CD14-positive monocyte (primary cell): ENCODE data around the gene C22orf23. TPM values are rescaled to one million over a fixed set of nuclear protein-coding genes. Genes with fewer than 3 reads are reported as not detected.

ENCODE experiments used
- DNase-seq, 3 donors: peaks; one replicate each; pipeline ENCODE4 v3.0.0-alpha.2; 2011 to 2022
- H2AFZ ChIP-seq: 2 replicates; pipeline ENCODE4 v1.6.0; 2012; ENCODE audit warnings: mild to moderate bottlenecking, low read depth, low read length, inconsistent platforms; ENCODE audit not compliant: insufficient read depth, poor library complexity, severe bottlenecking
- H3K27ac ChIP-seq, 2 donors: 1 replicate in 1 of 2; 2 replicates in 1 of 2; pipeline ENCODE4 v1.5.1; 2012 to 2013; ENCODE audit warnings: low read length in 2 of 2, control low read depth in 1 of 2, inconsistent platforms in 1 of 2, low read depth in 1 of 2, mild to moderate bottlenecking in 1 of 2
- H3K27me3 ChIP-seq, 2 donors: one replicate each; pipeline versions ENCODE4 v1.6.0 to v1.6.1; 2011 to 2013; ENCODE audit warnings: low read length in 2 of 2; ENCODE audit not compliant: control insufficient read depth in 2 of 2, insufficient read depth in 2 of 2
- H3K36me3 ChIP-seq, 2 donors: replicated peaks in 1 of 2; 1 replicate in 1 of 2; 2 replicates in 1 of 2; pipeline versions ENCODE4 v1.5.1 to v1.6.1; 2012 to 2013; ENCODE audit warnings: low read length in 2 of 2, control low read depth in 1 of 2, inconsistent platforms in 1 of 2, mild to moderate bottlenecking in 1 of 2; ENCODE audit not compliant: insufficient read depth in 2 of 2, control insufficient read depth in 1 of 2
- H3K4me1 ChIP-seq, 2 donors: 1 replicate in 1 of 2; 2 replicates in 1 of 2; pipeline versions ENCODE4 v1.5.1 to v1.6.1; 2012 to 2013; ENCODE audit warnings: low read length in 2 of 2, control low read depth in 1 of 2, inconsistent platforms in 1 of 2, mild to moderate bottlenecking in 1 of 2, moderate library complexity in 1 of 2; ENCODE audit not compliant: insufficient read depth in 2 of 2, control insufficient read depth in 1 of 2
- H3K4me2 ChIP-seq: replicated peaks from 2 replicates; pipeline ENCODE3; 2012; ENCODE audit warnings: low read length, moderate library complexity, mild to moderate bottlenecking; ENCODE audit not compliant: poor library complexity, severe bottlenecking; ENCODE audit errors: extremely low read depth
- H3K4me3 ChIP-seq, 3 experiments: fragments of 200-600 bp in 1 of 3; sonication (generic) in 1 of 3; replicated peaks in 1 of 3; 1 replicate in 2 of 3; 2 replicates in 1 of 3; pipeline ENCODE4 v1.5.1; 2011 to 2013; ENCODE audit warnings: low read length in 3 of 3, mild to moderate bottlenecking in 3 of 3, control low read depth in 2 of 3, low read depth in 2 of 3, inconsistent platforms in 1 of 3, moderate library complexity in 1 of 3
- H3K79me2 ChIP-seq: 2 replicates; pipeline ENCODE4 v1.6.0; 2012; ENCODE audit warnings: mild to moderate bottlenecking, control low read depth, inconsistent platforms, low read length, moderate library complexity; ENCODE audit not compliant: insufficient read depth
- H3K9ac ChIP-seq: 2 replicates; pipeline ENCODE4 v1.6.0; 2017; ENCODE audit warnings: low read length, mild to moderate bottlenecking; ENCODE audit not compliant: insufficient read depth, poor library complexity, severe bottlenecking
- H3K9me3 ChIP-seq, 2 donors: replicated peaks in 1 of 2; 1 replicate in 1 of 2; 2 replicates in 1 of 2; pipeline versions ENCODE4 v1.5.1 to v1.6.1; 2012 to 2013; ENCODE audit warnings: low read length in 2 of 2, control low read depth in 1 of 2; ENCODE audit not compliant: control insufficient read depth in 1 of 2, insufficient read depth in 1 of 2
- H4K20me1 ChIP-seq: 2 replicates; pipeline ENCODE4 v1.6.0; 2012; ENCODE audit warnings: mild to moderate bottlenecking, low read length, control low read depth, moderate library complexity; ENCODE audit not compliant: insufficient read depth
- H3K27ac Mint-ChIP-seq, 7 donors: one replicate each; pipeline ENCODE4 v1.8.0; 2020; ENCODE audit warnings: mild to moderate bottlenecking in 7 of 7, mixed read lengths in 7 of 7, moderate library complexity in 6 of 7, inconsistent platforms in 2 of 7
- H3K27me3 Mint-ChIP-seq, 3 donors: one replicate each; pipeline ENCODE4 v1.8.0; 2021 to 2022; ENCODE audit warnings: low read depth in 3 of 3, mild to moderate bottlenecking in 3 of 3, mixed read lengths in 3 of 3, moderate library complexity in 3 of 3, inconsistent platforms in 1 of 3
- H3K36me3 Mint-ChIP-seq, 2 donors: one replicate each; pipeline ENCODE4 v1.8.0; 2020; ENCODE audit warnings: mixed read lengths in 2 of 2, inconsistent platforms in 1 of 2, mild to moderate bottlenecking in 1 of 2
- H3K4me1 Mint-ChIP-seq: one replicate; pipeline ENCODE4 v1.8.0; 2020; ENCODE audit warnings: mild to moderate bottlenecking, mixed read lengths
- H3K4me3 Mint-ChIP-seq, 2 donors: one replicate each; pipeline ENCODE4 v1.8.0; 2020; ENCODE audit warnings: mild to moderate bottlenecking in 2 of 2, mixed read lengths in 2 of 2, moderate library complexity in 1 of 2
- H3K9me3 Mint-ChIP-seq, 7 donors: one replicate each; pipeline ENCODE4 v1.8.0; 2020 to 2022; ENCODE audit warnings: mixed read lengths in 7 of 7, mild to moderate bottlenecking in 6 of 7, moderate library complexity in 6 of 7, inconsistent platforms in 2 of 7
- WGBS: methylation state at CpG from one replicate; pipeline ENCODE4 v1.1.5; 2013; ENCODE audit warnings: missing lambda C conversion rate; ENCODE audit not compliant: insufficient coverage; 5-methylcytosine and 5-hydroxymethylcytosine counted together
- intact Hi-C, 2 donors: fragments of 100-400 bp; cut with micrococcal nuclease; formaldehyde crosslinking; loops; one replicate each; pipeline versions ENCODE4 v1.15.0 to v1.15.1; 2023
- polyA plus RNA-seq, 3 donors: library from polyadenylated mRNA; depleted of rRNA in 1 of 3; unstranded in 2 of 3; stranded (reverse) in 1 of 3; fragments of 300-500 nt in 2 of 3; fragments of >200 nt in 1 of 3; fragmentation: Illumina TruSeq in 2 of 3; gene quantifications; 1 replicate in 2 of 3; 2 replicates in 1 of 3; pipeline ENCODE4 v1.2.3, GENCODE V29; 2012 to 2021
- TF ChIP-seq, protein P1 (sequence below): fragments of 200-600 bp; IDR thresholded peaks from one replicate; pipeline ENCODE4 v1.8.0; 2022; ENCODE audit warnings: antibody characterized with exemption, mild to moderate bottlenecking

The C22orf23 gene
- polyA plus RNA-seq, 3 donors: not detected

DNA sequence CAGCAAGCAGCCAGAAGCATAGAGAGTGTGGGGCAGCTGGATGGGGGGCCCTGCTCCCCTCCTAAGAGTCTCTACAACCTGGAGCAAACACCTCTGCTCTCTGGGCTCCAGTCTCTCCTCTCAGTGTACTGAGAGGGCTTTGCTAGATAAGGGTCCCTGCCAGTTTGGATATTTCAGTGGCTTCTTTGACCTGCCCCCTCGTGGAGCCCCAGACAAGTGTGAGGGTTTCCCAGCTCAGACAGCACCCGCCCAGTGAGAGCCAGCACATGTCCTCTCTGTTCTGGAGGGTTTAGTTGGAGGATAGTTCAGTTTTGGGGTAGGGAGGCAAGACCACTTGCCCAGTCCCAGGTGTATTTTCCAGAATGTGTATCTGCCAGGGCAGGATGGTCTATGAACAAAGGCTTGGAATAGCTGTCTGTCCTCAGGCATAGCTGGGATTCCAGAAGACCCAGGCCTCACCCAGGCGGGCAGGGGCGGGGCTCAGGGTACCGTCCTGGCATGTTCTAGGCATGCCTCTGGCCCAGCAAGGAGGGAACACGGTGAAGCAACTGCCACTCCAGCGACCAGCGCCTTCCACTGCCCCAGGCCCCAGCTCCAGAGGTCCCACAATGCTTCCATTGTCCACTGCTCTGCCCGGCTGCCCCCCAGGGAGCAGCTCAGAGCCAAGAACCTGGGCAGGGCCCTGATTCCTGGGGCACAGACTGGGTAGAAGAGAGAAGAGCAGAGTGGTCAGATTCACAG is 54.8 kb downstream of the C22orf23 start:
- H3K9ac ChIP-seq: no peak overlapping the region
- Mint-ChIP-seq H3K9me3 (no peaks in the 10 kb centered on the region), H3K27me3 (peaks cover 0 to 5% (median 3%) of the 10 kb centered on the region in 3 donors), H3K27ac (peak overlapping the region in 2 of 7 donors; percentile 25 to 41), H3K4me1 (peaks cover 24% of the 10 kb centered on the region), H3K4me3 (no peak overlapping the region), H3K36me3 (peaks cover 0 to 2% of the 10 kb centered on the region in 2 donors)
- H2AFZ ChIP-seq: no peak overlapping the region
- TF ChIP-seq, protein P1, sequence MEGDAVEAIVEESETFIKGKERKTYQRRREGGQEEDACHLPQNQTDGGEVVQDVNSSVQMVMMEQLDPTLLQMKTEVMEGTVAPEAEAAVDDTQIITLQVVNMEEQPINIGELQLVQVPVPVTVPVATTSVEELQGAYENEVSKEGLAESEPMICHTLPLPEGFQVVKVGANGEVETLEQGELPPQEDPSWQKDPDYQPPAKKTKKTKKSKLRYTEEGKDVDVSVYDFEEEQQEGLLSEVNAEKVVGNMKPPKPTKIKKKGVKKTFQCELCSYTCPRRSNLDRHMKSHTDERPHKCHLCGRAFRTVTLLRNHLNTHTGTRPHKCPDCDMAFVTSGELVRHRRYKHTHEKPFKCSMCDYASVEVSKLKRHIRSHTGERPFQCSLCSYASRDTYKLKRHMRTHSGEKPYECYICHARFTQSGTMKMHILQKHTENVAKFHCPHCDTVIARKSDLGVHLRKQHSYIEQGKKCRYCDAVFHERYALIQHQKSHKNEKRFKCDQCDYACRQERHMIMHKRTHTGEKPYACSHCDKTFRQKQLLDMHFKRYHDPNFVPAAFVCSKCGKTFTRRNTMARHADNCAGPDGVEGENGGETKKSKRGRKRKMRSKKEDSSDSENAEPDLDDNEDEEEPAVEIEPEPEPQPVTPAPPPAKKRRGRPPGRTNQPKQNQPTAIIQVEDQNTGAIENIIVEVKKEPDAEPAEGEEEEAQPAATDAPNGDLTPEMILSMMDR: no peak
- no peaks in the 10 kb centered on the region for H4K20me1 ChIP-seq
- intact Hi-C loops: no loop called here
- no peaks in the 10 kb centered on the region for H3K36me3 ChIP-seq
- H3K27ac ChIP-seq: no peak overlapping the region
- no peaks in the 10 kb centered on the region for H3K79me2 ChIP-seq
- peaks cover 10 to 14% of the 10 kb centered on the region in 2 donors for H3K4me1 ChIP-seq
- no peaks in the 10 kb centered on the region for H3K9me3 ChIP-seq
- no peak overlapping the region for H3K4me2 ChIP-seq
- DNase-seq: no peak
- no peak overlapping the region for H3K4me3 ChIP-seq
- WGBS: 73% methylated on average over 3 of the region's 9 CpGs
- no peaks in the 10 kb centered on the region for H3K27me3 ChIP-seq

- Histone ChIP-seq H4K20me1 (no peaks in the 10 kb centered on the region), H2AFZ (no peak overlapping the region), H3K27ac (no peak overlapping the region), H3K4me1 (peaks cover 10 to 14% of the 10 kb centered on the region in 2 donors), H3K27me3 (no peaks in the 10 kb centered on the region), H3K4me3 (no peak overlapping the region), H3K9ac (no peak overlapping the region), H3K9me3 (no peaks in the 10 kb centered on the region), H3K79me2 (no peaks in the 10 kb centered on the region), H3K36me3 (peaks cover 0 to 2% of the 10 kb centered on the region in 2 donors), H3K4me2 (no peak overlapping the region)
- peaks cover 24% of the 10 kb centered on the region for H3K4me1 Mint-ChIP-seq
- intact Hi-C loops: no loop called here
- DNase-seq: no peak
- no peaks in the 10 kb centered on the region for H3K9me3 Mint-ChIP-seq
- peaks cover 0 to 5% (median 3%) of the 10 kb centered on the region in 3 donors for H3K27me3 Mint-ChIP-seq
- H3K27ac Mint-ChIP-seq: peak overlapping the region in 1 of 7 donors; percentile 33
- TF ChIP-seq, protein P1: no peak
- H3K36me3 Mint-ChIP-seq: peaks cover 0 to 6% of the 10 kb centered on the region in 2 donors
- no peak overlapping the region for H3K4me3 Mint-ChIP-seq
- WGBS: no CpG with 5 or more reads among the region's 2 CpGs
These were observed 55.6 kb downstream of the C22orf23 start for GRCh38 chr22:37897807-37898206.
